ENCODE results near the gene MED15.
"Not testable (repeated sequence)": the region's sequence is repeated elsewhere in the genome, so short reads cannot be mapped to it uniquely, and the experiment has no call there.

MED15 gene

GRCh38 chr22:20591660-20592310 lies 84.4 kb downstream of the MED15 start:
- no peaks in the 10 kb centered on the region for H3K9me3 ChIP-seq
- H3K4me1 ChIP-seq, result no peaks in the 10 kb centered on the region
- DNase-seq, result no peak
- intact Hi-C loops (cut with DNase I; ENCODE audit: low total_unique reads), result no loop called here
- no peak overlapping the region for H3K27ac ChIP-seq
- H3K4me3 ChIP-seq, result no peak overlapping the region
- peaks cover 9 to 12% (median 12%) of the 10 kb centered on the region in 3 donors for H3K36me3 ChIP-seq
- H3K27me3 ChIP-seq, result no peaks in the 10 kb centered on the region
- TF ChIP-seq CTCF (IDR thresholded peaks at IDR 0.05), result no peak

- H3K36me3 ChIP-seq; H3K27me3 ChIP-seq; H3K9me3 ChIP-seq; intact Hi-C loops (cut with DNase I; ENCODE audit: low total_unique reads); H3K4me1 ChIP-seq; H3K27ac ChIP-seq; H3K4me3 ChIP-seq; DNase-seq: not testable (repeated sequence)
These were observed 86.6 kb downstream of the MED15 start for GRCh38 chr22:20594038-20594437.

- DNase-seq; H3K4me1 ChIP-seq; intact Hi-C loops (cut with DNase I; ENCODE audit: low total_unique reads); H3K9me3 ChIP-seq; H3K27ac ChIP-seq; H3K27me3 ChIP-seq; H3K36me3 ChIP-seq; H3K4me3 ChIP-seq: not testable (repeated sequence)
These were observed 87.1 kb downstream of the MED15 start for GRCh38 chr22:20594486-20594885.

GRCh38 chr22:20595461-20595860 lies 88.1 kb downstream of the MED15 start:
- no peak for DNase-seq
- no peak for TF ChIP-seq CTCF (IDR thresholded peaks at IDR 0.05)
- Histone ChIP-seq H3K27me3 (no peaks in the 10 kb centered on the region), H3K27ac (no peak overlapping the region), H3K4me1 (no peaks in the 10 kb centered on the region), H3K9me3 (no peaks in the 10 kb centered on the region), H3K36me3 (no peaks in the 10 kb centered on the region), H3K4me3 (no peak overlapping the region)
- intact Hi-C loops (cut with DNase I; ENCODE audit: low total_unique reads), result no loop called here

- no peaks in the 10 kb centered on the region for H3K27me3 ChIP-seq
- no peaks in the 10 kb centered on the region for H3K4me1 ChIP-seq
- DNase-seq, result no peak
- H3K36me3 ChIP-seq, result no peaks in the 10 kb centered on the region
- no peak overlapping the region for H3K4me3 ChIP-seq
- no peak overlapping the region for H3K27ac ChIP-seq
- intact Hi-C loops (cut with DNase I; ENCODE audit: low total_unique reads), result no loop called here
- TF ChIP-seq CTCF (IDR thresholded peaks at IDR 0.05), result no peak
- no peaks in the 10 kb centered on the region for H3K9me3 ChIP-seq
These were observed 91.7 kb downstream of the MED15 start for GRCh38 chr22:20599117-20599516.

- Histone ChIP-seq H3K27ac (no peak overlapping the region), H3K27me3 (no peaks in the 10 kb centered on the region), H3K4me1 (no peaks in the 10 kb centered on the region), H3K36me3 (no peaks in the 10 kb centered on the region), H3K4me3 (no peak overlapping the region), H3K9me3 (no peaks in the 10 kb centered on the region)
- intact Hi-C loops (cut with DNase I; ENCODE audit: low total_unique reads), result no loop called here
- no peak for TF ChIP-seq CTCF (IDR thresholded peaks at IDR 0.05)
- DNase-seq, result no peak
These were observed 92.8 kb downstream of the MED15 start for GRCh38 chr22:20600137-20600673.

GRCh38 chr22:20601308-20601707 lies 93.9 kb downstream of the MED15 start:
- Histone ChIP-seq H3K27ac (no peak overlapping the region), H3K36me3 (no peaks in the 10 kb centered on the region), H3K27me3 (peaks cover 0 to 8% of the 10 kb centered on the region in 2 donors), H3K9me3 (no peaks in the 10 kb centered on the region), H3K4me1 (no peaks in the 10 kb centered on the region), H3K4me3 (no peak overlapping the region)
- no peak for DNase-seq
- no peak for TF ChIP-seq CTCF (IDR thresholded peaks at IDR 0.05)
- intact Hi-C loops (cut with DNase I; ENCODE audit: low total_unique reads), result no loop called here
